GM23338 (cell line): ENCODE measurements around the gene EPHB1. TPM values are rescaled to one million over a fixed set of nuclear protein-coding genes. Genes with fewer than 3 reads are reported as not detected.

Experiments used
- ATAC-seq: fragments of 200-7000 bp; cut with Tn5 transposase; 3 replicates; pipeline ENCODE4 v1.9.1; 2020
- DNase-seq: peaks from one replicate; pipeline ENCODE4 v3.0.0-alpha.2; 2015; ENCODE audit warnings: low spot score
- H2AFZ ChIP-seq: fragments of 200-600 bp; sonication (generic); 2 replicates; pipeline ENCODE4 v1.8.0; 2016; ENCODE audit warnings: antibody characterized with exemption, mild to moderate bottlenecking, moderate library complexity
- H3F3A ChIP-seq: fragments of 200-600 bp; sonication (generic); replicated peaks from 2 replicates; pipeline ENCODE4 v1.8.0; 2017; ENCODE audit warnings: antibody characterized with exemption, mixed run types, low read depth
- H3K27ac ChIP-seq: fragments of 200-600 bp; sonication (generic); 2 replicates; pipeline ENCODE4 v1.6.1; 2016; ENCODE audit warnings: low read depth
- H3K27me3 ChIP-seq: fragments of 200-600 bp; sonication (generic); 2 replicates; pipeline ENCODE4 v1.8.0; 2016; ENCODE audit warnings: mild to moderate bottlenecking, mixed run types, moderate library complexity; ENCODE audit not compliant: insufficient read depth
- H3K36me3 ChIP-seq: fragments of 200-600 bp; sonication (generic); 2 replicates; pipeline ENCODE4 v1.8.0; 2016; ENCODE audit warnings: mild to moderate bottlenecking; ENCODE audit not compliant: insufficient read depth
- H3K4me1 ChIP-seq: fragments of 200-600 bp; sonication (generic); 2 replicates; pipeline ENCODE4 v1.8.0; 2016; ENCODE audit warnings: mild to moderate bottlenecking, moderate library complexity; ENCODE audit not compliant: insufficient read depth
- H3K4me2 ChIP-seq: fragments of 200-600 bp; sonication (generic); 2 replicates; pipeline ENCODE4 v1.7.1; 2017; ENCODE audit warnings: mixed run types
- H3K4me3 ChIP-seq: fragments of 200-600 bp; sonication (generic); 2 replicates; pipeline ENCODE4 v1.6.1; 2016; ENCODE audit warnings: mixed run types
- H3K79me2 ChIP-seq: fragments of 200-600 bp; sonication (generic); replicated peaks from 2 replicates; pipeline ENCODE4 v1.8.0; 2017; ENCODE audit warnings: mild to moderate bottlenecking; ENCODE audit not compliant: insufficient read depth
- H3K9me2 ChIP-seq: fragments of 200-600 bp; sonication (generic); 2 replicates; pipeline ENCODE4 v1.8.0; 2017; ENCODE audit not compliant: insufficient read depth
- H4K20me1 ChIP-seq: fragments of 200-600 bp; sonication (generic); replicated peaks from 2 replicates; pipeline ENCODE4 v1.8.0; 2017; ENCODE audit warnings: mild to moderate bottlenecking; ENCODE audit not compliant: insufficient read depth
- H3K27ac Mint-ChIP-seq: 2 replicates; pipeline ENCODE4 v1.8.0; 2020; ENCODE audit warnings: inconsistent platforms, mild to moderate bottlenecking, moderate library complexity, mixed read lengths
- H3K27me3 Mint-ChIP-seq: 3 replicates; pipeline ENCODE4 v1.8.0; 2022; ENCODE audit warnings: low read depth, mild to moderate bottlenecking, moderate library complexity, mixed read lengths, inconsistent platforms; ENCODE audit not compliant: insufficient read depth, poor library complexity
- H3K36me3 Mint-ChIP-seq: 3 replicates; pipeline ENCODE4 v1.8.0; 2021; ENCODE audit warnings: low read depth, mild to moderate bottlenecking, inconsistent platforms, moderate library complexity, mixed read lengths
- H3K4me1 Mint-ChIP-seq: 3 replicates; pipeline ENCODE4 v1.8.0; 2020; ENCODE audit warnings: mild to moderate bottlenecking, inconsistent platforms, mixed read lengths
- H3K4me3 Mint-ChIP-seq: 3 replicates; pipeline ENCODE4 v1.8.0; 2021; ENCODE audit warnings: moderate library complexity, mild to moderate bottlenecking, inconsistent platforms, mixed read lengths
- H3K9me3 Mint-ChIP-seq: 3 replicates; pipeline ENCODE4 v1.8.0; 2020; ENCODE audit warnings: moderate library complexity, mild to moderate bottlenecking, inconsistent platforms, mixed read lengths
- CREB1 ChIP-seq: fragments of 250-450 bp; sonication (Bioruptor Pico); IDR thresholded peaks from 2 replicates; pipeline ENCODE4 v1.5.0; 2020; ENCODE audit warnings: low read depth, mild to moderate bottlenecking, moderate library complexity
- EZH2 ChIP-seq: fragments of 200-600 bp; sonication (generic); IDR thresholded peaks from one replicate; pipeline ENCODE4 v1.8.0; 2017; ENCODE audit warnings: antibody characterized with exemption, mild to moderate bottlenecking, low read depth; ENCODE audit not compliant: unreplicated experiment
- NANOG ChIP-seq: IDR thresholded peaks from 2 replicates; pipeline ENCODE4 v1.6.1; 2016; ENCODE audit warnings: antibody characterized with exemption, borderline replicate concordance
- ZNF331 ChIP-seq: fragments of 250-450 bp; sonication (Bioruptor Pico); IDR thresholded peaks from 2 replicates; pipeline ENCODE4 v1.5.0; 2020; ENCODE audit warnings: low read depth, mild to moderate bottlenecking, moderate library complexity
- ZNF462 ChIP-seq: fragments of 250-450 bp; sonication (Bioruptor Pico); IDR thresholded peaks from 2 replicates; pipeline ENCODE4 v1.5.0; 2020; ENCODE audit warnings: mild to moderate bottlenecking, moderate library complexity
- polyA plus RNA-seq: library from polyadenylated mRNA; unstranded; fragments of >200 nt; fragmentation: Nextera tagmentation; extraction: Ambion mirVana; gene quantifications from 2 replicates; pipeline ENCODE4 v1.2.1, GENCODE V29; 2016
- total RNA-seq: library from RNA; depleted of rRNA; stranded (reverse); fragments of >200 nt; shearing (Covaris generic); gene quantifications from 2 replicates; pipeline ENCODE4 v1.2.3, GENCODE V29; 2014
- TF ChIP-seq, protein P1 (sequence below): IDR thresholded peaks from 2 replicates; pipeline ENCODE4 v1.6.1; 2016; ENCODE audit warnings: antibody characterized with exemption
- TF ChIP-seq, protein P2 (sequence below), 2 experiments: fragments of 200-600 bp in 1 of 2; sonication (generic) in 1 of 2; conservative IDR thresholded peaks; 2 replicates each; pipeline versions ENCODE4 v1.5.1 to v1.6.1; 2016 to 2017; ENCODE audit warnings: antibody characterized with exemption in 2 of 2, low read depth in 2 of 2, mild to moderate bottlenecking in 2 of 2, moderate library complexity in 1 of 2

Gene EPHB1
- total and polyA plus RNA-seq, 2 experiments from 2014 or later: 2.7 to 5.2 TPM

DNA sequence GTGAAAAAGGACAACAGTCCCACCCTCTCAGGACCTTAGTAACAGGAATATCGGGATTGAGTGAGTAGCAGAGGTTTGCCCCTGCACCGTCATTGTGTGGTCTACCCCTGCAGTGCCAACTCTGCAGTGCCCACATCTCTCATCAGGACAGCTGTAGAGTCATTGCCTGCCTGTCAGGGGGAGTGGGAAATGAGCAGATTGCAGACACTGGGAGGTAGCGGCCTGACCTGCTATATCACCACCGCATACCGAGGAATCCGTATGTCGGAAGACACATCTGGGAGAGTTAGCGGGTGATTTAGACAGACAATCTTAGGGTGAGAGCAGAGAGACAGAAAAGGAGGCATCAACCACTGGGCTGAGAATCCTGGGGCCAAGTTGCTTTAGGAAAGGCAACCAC, 218.1 kb downstream of the EPHB1 start (continued):
- TF ChIP-seq, protein P1, sequence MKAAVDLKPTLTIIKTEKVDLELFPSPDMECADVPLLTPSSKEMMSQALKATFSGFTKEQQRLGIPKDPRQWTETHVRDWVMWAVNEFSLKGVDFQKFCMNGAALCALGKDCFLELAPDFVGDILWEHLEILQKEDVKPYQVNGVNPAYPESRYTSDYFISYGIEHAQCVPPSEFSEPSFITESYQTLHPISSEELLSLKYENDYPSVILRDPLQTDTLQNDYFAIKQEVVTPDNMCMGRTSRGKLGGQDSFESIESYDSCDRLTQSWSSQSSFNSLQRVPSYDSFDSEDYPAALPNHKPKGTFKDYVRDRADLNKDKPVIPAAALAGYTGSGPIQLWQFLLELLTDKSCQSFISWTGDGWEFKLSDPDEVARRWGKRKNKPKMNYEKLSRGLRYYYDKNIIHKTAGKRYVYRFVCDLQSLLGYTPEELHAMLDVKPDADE: no peak
- TF ChIP-seq NANOG (no peak), EZH2 (no peak), ZNF331 (no peak), CREB1 (no peak)
- TF ChIP-seq, protein P2, sequence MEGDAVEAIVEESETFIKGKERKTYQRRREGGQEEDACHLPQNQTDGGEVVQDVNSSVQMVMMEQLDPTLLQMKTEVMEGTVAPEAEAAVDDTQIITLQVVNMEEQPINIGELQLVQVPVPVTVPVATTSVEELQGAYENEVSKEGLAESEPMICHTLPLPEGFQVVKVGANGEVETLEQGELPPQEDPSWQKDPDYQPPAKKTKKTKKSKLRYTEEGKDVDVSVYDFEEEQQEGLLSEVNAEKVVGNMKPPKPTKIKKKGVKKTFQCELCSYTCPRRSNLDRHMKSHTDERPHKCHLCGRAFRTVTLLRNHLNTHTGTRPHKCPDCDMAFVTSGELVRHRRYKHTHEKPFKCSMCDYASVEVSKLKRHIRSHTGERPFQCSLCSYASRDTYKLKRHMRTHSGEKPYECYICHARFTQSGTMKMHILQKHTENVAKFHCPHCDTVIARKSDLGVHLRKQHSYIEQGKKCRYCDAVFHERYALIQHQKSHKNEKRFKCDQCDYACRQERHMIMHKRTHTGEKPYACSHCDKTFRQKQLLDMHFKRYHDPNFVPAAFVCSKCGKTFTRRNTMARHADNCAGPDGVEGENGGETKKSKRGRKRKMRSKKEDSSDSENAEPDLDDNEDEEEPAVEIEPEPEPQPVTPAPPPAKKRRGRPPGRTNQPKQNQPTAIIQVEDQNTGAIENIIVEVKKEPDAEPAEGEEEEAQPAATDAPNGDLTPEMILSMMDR (conservative IDR thresholded peaks at IDR 0.05; ENCODE audit: low read depth in 2 of 2): no peak

GRCh38 chr3:135014566-135014965, 219.5 kb downstream of the EPHB1 start:
- no peak overlapping the region for H2AFZ ChIP-seq
- no peaks in the 10 kb centered on the region for H3K36me3 ChIP-seq
- Mint-ChIP-seq H3K36me3 (no peaks in the 10 kb centered on the region), H3K9me3 (no peaks in the 10 kb centered on the region), H3K27me3 (peaks cover 8% of the 10 kb centered on the region), H3K27ac (no peak overlapping the region; the same call in 1 of the 2 replicates), H3K4me1 (peaks cover 10% of the 10 kb centered on the region), H3K4me3 (no peak overlapping the region)
- DNase-seq (no peak), ATAC-seq (peak; percentile 31; the same call in 1 of the 3 replicates)
- no peaks in the 10 kb centered on the region for H3K9me2 ChIP-seq
- no peak overlapping the region for H3K4me3 ChIP-seq
- TF ChIP-seq, protein P2 (conservative IDR thresholded peaks at IDR 0.05; ENCODE audit: low read depth in 2 of 2): no peak
- TF ChIP-seq ZNF462 (CRISPR knock-in tag) (no peak), NANOG (no peak)
- no peaks in the 10 kb centered on the region for H4K20me1 ChIP-seq
- H3K4me2 ChIP-seq: no peak overlapping the region
- H3K79me2 ChIP-seq: no peaks in the 10 kb centered on the region
- H3K4me1 ChIP-seq: no peaks in the 10 kb centered on the region
- H3F3A ChIP-seq: no peaks in the 10 kb centered on the region
- no peaks in the 10 kb centered on the region for H3K27me3 ChIP-seq
- no peak overlapping the region for H3K27ac ChIP-seq
